H1 (cell line): ENCODE data around the gene S100A6. TPM values are rescaled to one million over a fixed set of nuclear protein-coding genes. Genes with fewer than 3 reads are reported as not detected.

Source experiments
- CTCF ChIA-PET: fragments of 300-600 bp; sonication (Branson Sonifier 250); formaldehyde crosslinking; loops from one replicate; lab custom pipeline; 2021; ENCODE audit not compliant: partially characterized antibody; lab: Charles Lee
- POLR2A ChIA-PET: fragments of 300-600 bp; sonication (Branson Sonifier 250); formaldehyde crosslinking; loops from one replicate; lab custom pipeline; 2021; ENCODE audit warnings: inconsistent platforms; ENCODE audit not compliant: partially characterized antibody; lab: Charles Lee
- DNase-seq, 2 experiments: peaks; one replicate each; pipeline versions ENCODE4 v3.0.0 to v3.0.0-alpha.2; 2010 to 2022; ENCODE audit warnings: low spot score in 2 of 2, low read depth in 1 of 2, mixed read lengths in 1 of 2
- FAIRE-seq: peaks from 2 replicates; lab custom pipeline; 2011; peaks lifted over from hg19 to GRCh38; lab: Jason Lieb, UNC
- H2AFZ ChIP-seq: 2 replicates; pipeline ENCODE4 v1.8.1; 2012; ENCODE audit warnings: low read length, inconsistent platforms
- H2AK5ac ChIP-seq: 2 replicates; pipeline ENCODE4 v1.6.1; 2013; ENCODE audit warnings: low read depth, low read length
- H2BK120ac ChIP-seq: replicated peaks from 2 replicates; pipeline ENCODE3; 2013; ENCODE audit warnings: low read depth, low read length, inconsistent platforms
- H2BK12ac ChIP-seq: 2 replicates; pipeline ENCODE4 v1.6.1; 2013; ENCODE audit warnings: low read depth, low read length
- H2BK15ac ChIP-seq: 2 replicates; pipeline ENCODE4 v1.6.1; 2013; ENCODE audit warnings: low read length
- H2BK20ac ChIP-seq: 2 replicates; pipeline ENCODE4 v1.6.1; 2013; ENCODE audit warnings: low read length
- H2BK5ac ChIP-seq: 2 replicates; pipeline ENCODE4 v1.6.1; 2013; ENCODE audit warnings: low read depth, low read length
- H3K14ac ChIP-seq: 2 replicates; pipeline ENCODE4 v1.6.1; 2013; ENCODE audit warnings: inconsistent platforms; ENCODE audit not compliant: insufficient read length
- H3K18ac ChIP-seq: 2 replicates; pipeline ENCODE4 v1.6.1; 2013; ENCODE audit warnings: low read length; ENCODE audit errors: extremely low read depth
- H3K23ac ChIP-seq: 2 replicates; pipeline ENCODE4 v1.6.1; 2013; ENCODE audit warnings: inconsistent platforms; ENCODE audit not compliant: insufficient read length
- H3K23me2 ChIP-seq: 2 replicates; pipeline ENCODE4 v1.6.1; 2013; ENCODE audit warnings: low read depth, low read length
- H3K27ac ChIP-seq: 2 replicates; pipeline ENCODE4 v1.6.1; 2011; ENCODE audit warnings: low read depth, low read length, inconsistent platforms
- H3K27me3 ChIP-seq, 4 experiments: replicated peaks in 1 of 4; 1 replicate in 1 of 4; 2 replicates in 3 of 4; pipeline versions ENCODE4 v1.6.1 to v1.8.1; 2011 to 2013; ENCODE audit warnings: low read length in 3 of 4, mild to moderate bottlenecking in 3 of 4, inconsistent platforms in 2 of 4, mixed read lengths in 2 of 4, moderate library complexity in 1 of 4; ENCODE audit not compliant: control insufficient read depth in 3 of 4, insufficient read depth in 3 of 4; ENCODE audit errors: extremely low read depth in 1 of 4
- H3K36me3 ChIP-seq, 4 experiments: 2 replicates each; pipeline versions ENCODE4 v1.6.1 to v1.8.1; 2011 to 2013; ENCODE audit warnings: mild to moderate bottlenecking in 4 of 4, low read length in 3 of 4, moderate library complexity in 2 of 4, control low read depth in 1 of 4, inconsistent platforms in 1 of 4; ENCODE audit not compliant: insufficient read depth in 4 of 4, control insufficient read depth in 2 of 4
- H3K4ac ChIP-seq: replicated peaks from 2 replicates; pipeline ENCODE3; 2013; ENCODE audit warnings: low read length, low read depth, mixed read lengths, inconsistent platforms; ENCODE audit not compliant: insufficient read length
- H3K4me1 ChIP-seq, 4 experiments: replicated peaks in 1 of 4; 1 replicate in 1 of 4; 2 replicates in 3 of 4; pipeline versions ENCODE4 v1.6.1 to v1.8.1; 2011 to 2013; ENCODE audit warnings: low read length in 3 of 4, inconsistent platforms in 2 of 4, mixed read lengths in 1 of 4; ENCODE audit not compliant: insufficient read depth in 4 of 4, control insufficient read depth in 3 of 4
- H3K4me2 ChIP-seq, 2 experiments: 2 replicates each; pipeline versions ENCODE4 v1.6.1 to v1.8.1; 2011 to 2013; ENCODE audit warnings: low read depth in 2 of 2, low read length in 2 of 2, control low read depth in 1 of 2, inconsistent platforms in 1 of 2, mild to moderate bottlenecking in 1 of 2; ENCODE audit not compliant: insufficient read depth in 1 of 2
- H3K4me3 ChIP-seq, 4 experiments: fragments of 200-600, 300-600 bp in 1 of 4; sonication (generic), shearing (Covaris generic), sonication (Bioruptor Twin) in 1 of 4; 2 replicates each; pipeline versions ENCODE4 v1.5.1 to v1.8.1; 2011 to 2016; ENCODE audit warnings: low read length in 4 of 4, low read depth in 3 of 4, control low read depth in 2 of 4, inconsistent platforms in 2 of 4, mild to moderate bottlenecking in 2 of 4, mixed read lengths in 1 of 4, moderate library complexity in 1 of 4; ENCODE audit not compliant: insufficient read depth in 2 of 4; ENCODE audit errors: extremely low read depth in 1 of 4
- H3K56ac ChIP-seq: replicated peaks from 2 replicates; pipeline ENCODE3; 2013; ENCODE audit warnings: low read depth, mild to moderate bottlenecking, mixed read lengths, low read length, inconsistent platforms; ENCODE audit not compliant: insufficient read length
- H3K79me1 ChIP-seq: 2 replicates; pipeline ENCODE4 v1.6.1; 2013; ENCODE audit warnings: low read depth, low read length, control low read depth
- H3K79me2 ChIP-seq, 2 experiments: 2 replicates each; pipeline versions ENCODE4 v1.6.1 to v1.8.1; 2012 to 2013; ENCODE audit warnings: low read length in 2 of 2, mild to moderate bottlenecking in 2 of 2, inconsistent platforms in 1 of 2; ENCODE audit not compliant: insufficient read depth in 2 of 2, control insufficient read depth in 1 of 2
- H3K9ac ChIP-seq, 4 experiments: replicated peaks in 1 of 4; 1 replicate in 1 of 4; 2 replicates in 3 of 4; pipeline versions ENCODE4 v1.6.1 to v1.8.1; 2011 to 2013; ENCODE audit warnings: low read depth in 3 of 4, low read length in 3 of 4, control low read depth in 2 of 4, mild to moderate bottlenecking in 2 of 4, moderate library complexity in 2 of 4, inconsistent platforms in 1 of 4; ENCODE audit errors: extremely low read depth in 1 of 4
- H3K9me3 ChIP-seq, 2 experiments: 2 replicates each; pipeline versions ENCODE4 v1.6.1 to v1.8.1; 2012 to 2013; ENCODE audit warnings: mild to moderate bottlenecking in 2 of 2, moderate library complexity in 2 of 2, control low read depth in 1 of 2, inconsistent platforms in 1 of 2, low read depth in 1 of 2, low read length in 1 of 2, mixed read lengths in 1 of 2; ENCODE audit not compliant: insufficient read depth in 2 of 2
- H4K20me1 ChIP-seq, 2 experiments: replicated peaks in 1 of 2; 2 replicates each; pipeline versions ENCODE3 to v1.8.1; 2011 to 2013; ENCODE audit warnings: inconsistent platforms in 2 of 2, low read length in 2 of 2, mild to moderate bottlenecking in 1 of 2; ENCODE audit not compliant: insufficient read depth in 2 of 2, control insufficient read depth in 1 of 2
- H4K5ac ChIP-seq: 2 replicates; pipeline ENCODE4 v1.6.1; 2013; ENCODE audit warnings: low read length, low read depth, mixed read lengths, inconsistent platforms; ENCODE audit not compliant: insufficient read length
- H4K8ac ChIP-seq: 2 replicates; pipeline ENCODE4 v1.8.0; 2013; ENCODE audit warnings: mild to moderate bottlenecking, moderate library complexity, low read length, inconsistent platforms; ENCODE audit not compliant: insufficient read depth; ENCODE audit errors: extremely low read depth
- H4K91ac ChIP-seq: replicated peaks from 2 replicates; pipeline ENCODE3; 2013; ENCODE audit warnings: low read length, mixed read lengths, inconsistent platforms; ENCODE audit not compliant: insufficient read length
- WGBS, 2 experiments: shearing (Covaris generic) in 1 of 2; methylation state at CpG; one replicate each; pipeline versions ENCODE4 v1.1.6 to v1.1.7; 2013 to 2015; ENCODE audit warnings: low lambda C conversion rate in 2 of 2, mixed read lengths in 2 of 2, inconsistent platforms in 1 of 2, low coverage in 1 of 2, missing lambda C conversion rate in 1 of 2; ENCODE audit not compliant: insufficient replicate concordance in 2 of 2, insufficient coverage in 1 of 2, insufficient read length in 1 of 2; ENCODE audit errors: extremely low coverage in 1 of 2, missing lambda C conversion rate in 1 of 2; 5-methylcytosine and 5-hydroxymethylcytosine counted together
- polyA plus RNA-seq, 7 experiments: library from polyadenylated mRNA; depleted of rRNA in 3 of 7; stranded (reverse) in 5 of 7; unstranded in 2 of 7; fragments of >200 nt in 5 of 7; fragments of 200-250 nt in 2 of 7; gene quantifications; 1 replicate in 5 of 7; 2 replicates in 1 of 7; 4 replicates in 1 of 7; pipeline versions ENCODE4 v1.2.1 to v1.2.3, GENCODE V29; 2011 to 2013; ENCODE audit warnings: missing spikeins in 2 of 7, mixed read lengths in 2 of 7
- total RNA-seq: library from RNA; stranded (reverse); fragmentation: NEBNext Ultra II Directional; extraction: Animal tissue kit (Norgen Biotek cat#: 25700); gene quantifications from 2 replicates; pipeline ENCODE4 v1.2.1, GENCODE V29; 2021

S100A6 gene
- total and polyA plus RNA-seq, 2 of the 8 experiments (the other 6 are each of a cell fraction or from before 2014, with no cell fraction given) = 11.1 to 63.0 TPM

GRCh38 chr1:153539395-153540093, 3.8 kb upstream of the S100A6 start:
- POLR2A ChIA-PET = interaction anchor here (0.5 to 1.2 kb wide), 5 partner anchors 22 to 129 kb away, joined by 3 to 4 read pairs (median 3); partner anchors contain the start of gene S100A13

More at GRCh38 chr1:153539395-153540093, 3.8 kb upstream of the S100A6 start:
- Histone ChIP-seq H3K27me3 (peaks cover 0 to 16% (median 6%) of the 10 kb centered on the region in 4 experiments; a peak in 5 of 7 replicates), H3K79me1 (no peaks in the 10 kb centered on the region), H3K56ac (no peak overlapping the region), H2AFZ (no peak overlapping the region), H4K91ac (peak overlapping the region; percentile 25), H2BK12ac (peak overlapping the region; percentile 68; the same call in 1 of the 2 replicates), H3K4me2 (no peak overlapping the region), H2BK5ac (no peak overlapping the region), H3K23ac (no peak overlapping the region), H2BK20ac (peak overlapping the region; percentile 80; the same call in 1 of the 2 replicates), H3K9ac (no peak overlapping the region), H4K20me1 (no peaks in the 10 kb centered on the region), H3K23me2 (peaks cover under 1% of the 10 kb centered on the region; the same call in 1 of the 2 replicates), H3K14ac (no peak overlapping the region), H3K4ac (no peak overlapping the region), H4K8ac (no peak overlapping the region), H2BK120ac (no peak overlapping the region), H2AK5ac (peak overlapping the region; percentile 89; the same call in 1 of the 2 replicates), H3K36me3 (no peaks in the 10 kb centered on the region), H3K79me2 (no peaks in the 10 kb centered on the region), H3K4me1 (peaks cover 11 to 28% (median 20%) of the 10 kb centered on the region in 4 experiments), H3K4me3 (no peak overlapping the region), H3K9me3 (no peaks in the 10 kb centered on the region), H3K27ac (no peak overlapping the region), H4K5ac (no peak overlapping the region), H3K18ac (no peak overlapping the region), H2BK15ac (peak overlapping the region; percentile 25; the same call in 1 of the 2 replicates)
- CTCF ChIA-PET = interaction anchor here (1.0 to 10.2 kb wide), 7 partner anchors 8 to 90 kb away, joined by 3 to 165 read pairs (median 6); partner anchors contain the start of genes S100A2, S100A3 and S100A4
- 93% methylated on average over 4 of the region's 4 CpGs; no CpG with 5 or more reads in 1 of the 2 experiments for WGBS, 2 experiments
- FAIRE-seq = no peak
- no peak for DNase-seq
